PC-3 (cell line): ENCODE results near the gene RBP3. TPM values are rescaled to one million over a fixed set of nuclear protein-coding genes. Genes with fewer than 3 reads are reported as not detected.

Experiments
- ATAC-seq: fragments of 200-7000 bp; cut with Tn5 transposase; 2 replicates; pipeline ENCODE4 v1.9.1; 2020; ENCODE audit warnings: mild to moderate bottlenecking, moderate library complexity
- BruUV-seq: library from RNA; stranded (reverse); fragments of 400-500 nt; replicated peaks from 2 replicates; lab custom pipeline; 2021; lab: Mats Ljungman, UMichigan
- CTCF ChIA-PET: fragments of 300-600 bp; sonication (Branson Sonifier 250); formaldehyde crosslinking; loops from one replicate; lab custom pipeline; 2022; ENCODE audit warnings: antibody characterized with exemption; lab: Charles Lee
- POLR2A ChIA-PET: fragments of 300-600 bp; sonication (Branson Sonifier 250); formaldehyde crosslinking; loops from one replicate; lab custom pipeline; 2022; ENCODE audit warnings: antibody characterized with exemption; ENCODE audit not compliant: unreplicated experiment; lab: Charles Lee
- DNase-seq: peaks from one replicate; pipeline ENCODE4 v3.0.0-alpha.2; 2015
- H2AFZ ChIP-seq: fragments of 300-600 bp; sonication (generic); 2 replicates; pipeline ENCODE4 v1.6.0; 2016; ENCODE audit warnings: antibody characterized with exemption, low read length
- H3F3A ChIP-seq: fragments of 300-600 bp; sonication (generic); one replicate; pipeline ENCODE4 v1.6.0; 2017; ENCODE audit warnings: antibody characterized with exemption, low read length, control low read depth, mild to moderate bottlenecking; ENCODE audit not compliant: unreplicated experiment
- H3K27ac ChIP-seq: fragments of 300-600 bp; sonication (generic); 2 replicates; pipeline ENCODE4 v1.5.1; 2016; ENCODE audit warnings: mild to moderate bottlenecking, low read length
- H3K27me3 ChIP-seq: fragments of 300-600 bp; sonication (generic); 2 replicates; pipeline ENCODE4 v1.6.1; 2016; ENCODE audit warnings: low read length, mixed read lengths
- H3K36me3 ChIP-seq: fragments of 300-600 bp; sonication (generic); 2 replicates; pipeline ENCODE4 v1.6.1; 2016; ENCODE audit warnings: low read depth, mixed run types, low read length, mixed read lengths
- H3K4me1 ChIP-seq: fragments of 300-600 bp; sonication (generic); 2 replicates; pipeline ENCODE4 v1.5.1; 2016; ENCODE audit warnings: low read length; ENCODE audit not compliant: insufficient read depth
- H3K4me2 ChIP-seq: fragments of 300-600 bp; sonication (generic); 2 replicates; pipeline ENCODE4 v1.6.0; 2016; ENCODE audit warnings: low read length
- H3K4me3 ChIP-seq: fragments of 300-600 bp; sonication (generic); 2 replicates; pipeline ENCODE4 v1.5.1; 2016; ENCODE audit warnings: mild to moderate bottlenecking, low read length, mixed read lengths
- H3K79me2 ChIP-seq: fragments of 300-600 bp; sonication (generic); 2 replicates; pipeline ENCODE4 v1.6.1; 2017; ENCODE audit warnings: low read length, mixed read lengths
- H3K9ac ChIP-seq: fragments of 300-600 bp; sonication (generic); 2 replicates; pipeline ENCODE4 v1.6.0; 2016; ENCODE audit warnings: mild to moderate bottlenecking, low read length
- H3K9me2 ChIP-seq: fragments of 300-600 bp; sonication (generic); replicated peaks from 2 replicates; pipeline ENCODE4 v1.6.1; 2016; ENCODE audit warnings: mixed run types, low read length, mixed read lengths
- H3K9me3 ChIP-seq: fragments of 300-600 bp; sonication (generic); 2 replicates; pipeline ENCODE4 v1.6.1; 2016; ENCODE audit warnings: low read length, mixed read lengths
- H4K20me1 ChIP-seq: fragments of 300-600 bp; sonication (generic); 2 replicates; pipeline ENCODE4 v1.6.1; 2016; ENCODE audit warnings: low read length, mixed read lengths
- CTCF ChIP-seq: fragments of 300-600 bp; sonication (generic); conservative IDR thresholded peaks from 2 replicates; pipeline ENCODE4 v1.5.1; 2017; ENCODE audit warnings: antibody characterized with exemption, low read depth, mild to moderate bottlenecking, low read length
- EZH2 ChIP-seq: fragments of 300-600 bp; sonication (generic); IDR thresholded peaks from one replicate; pipeline ENCODE4 v1.6.1; 2017; ENCODE audit warnings: antibody characterized with exemption, mild to moderate bottlenecking, low read length; ENCODE audit not compliant: unreplicated experiment
- EZH2phosphoT487 ChIP-seq: fragments of 300-600 bp; sonication (generic); IDR thresholded peaks from 2 replicates; pipeline ENCODE4 v1.6.1; 2018; ENCODE audit warnings: mild to moderate bottlenecking, antibody characterized with exemption, low read length, borderline replicate concordance
- intact Hi-C: fragments of 100-400 bp; cut with micrococcal nuclease; formaldehyde crosslinking; loops from 2 replicates; pipeline ENCODE4 v1.9.0; 2023
- total RNA-seq: library from RNA; depleted of rRNA; stranded (reverse); fragments of >200 nt; gene quantifications from 2 replicates; pipeline ENCODE4 v1.2.3, GENCODE V29; 2014

RBP3 gene
- total RNA-seq, 1 experiment from 2014 or later = not detected

- Histone ChIP-seq H3K4me3 (no peak overlapping the region), H2AFZ (no peak overlapping the region), H3K4me2 (no peak overlapping the region), H3K4me1 (peaks cover 10% of the 10 kb centered on the region), H3F3A (no peaks in the 10 kb centered on the region), H4K20me1 (no peaks in the 10 kb centered on the region), H3K9me2 (no peaks in the 10 kb centered on the region), H3K79me2 (no peaks in the 10 kb centered on the region), H3K27me3 (no peaks in the 10 kb centered on the region), H3K36me3 (no peaks in the 10 kb centered on the region), H3K27ac (no peak overlapping the region), H3K9me3 (no peaks in the 10 kb centered on the region), H3K9ac (no peak overlapping the region)
- intact Hi-C loops = no loop called here
- no peak for TF ChIP-seq EZH2phosphoT487
- peak; percentile 57 for TF ChIP-seq CTCF
- POLR2A ChIA-PET = no interaction called here
- ATAC-seq (no peak), DNase-seq (peak; percentile 9)
- no TSS peak for BruUV-seq
- CTCF ChIA-PET = no interaction called here
Observed at GRCh38 chr10:47309408-47310089, 38.6 kb upstream of the RBP3 start.

- ChIA-PET POLR2A (no interaction called here), CTCF (no interaction called here)
- Histone ChIP-seq H3K27ac (no peak overlapping the region), H3K4me1 (peaks cover 10% of the 10 kb centered on the region), H3K9ac (no peak overlapping the region), H4K20me1 (no peaks in the 10 kb centered on the region), H3K9me3 (no peaks in the 10 kb centered on the region), H3K4me2 (no peak overlapping the region), H3K79me2 (no peaks in the 10 kb centered on the region), H3K4me3 (no peak overlapping the region), H3K36me3 (no peaks in the 10 kb centered on the region), H3K9me2 (no peaks in the 10 kb centered on the region), H3F3A (no peaks in the 10 kb centered on the region), H3K27me3 (no peaks in the 10 kb centered on the region), H2AFZ (no peak overlapping the region)
- DNase-seq = no peak
- no peak for ATAC-seq
- no TSS peak for BruUV-seq
- intact Hi-C loops = no loop called here
- TF ChIP-seq CTCF = no peak
Observed at GRCh38 chr10:47310090-47310505, 38.1 kb upstream of the RBP3 start.

- intact Hi-C loops = no loop called here
- no TSS peak for BruUV-seq
- H3K36me3 ChIP-seq = no peaks in the 10 kb centered on the region
- ATAC-seq = no peak; the same call in none of the 2 replicates
- no peaks in the 10 kb centered on the region for H3K9me2 ChIP-seq
- TF ChIP-seq EZH2phosphoT487 (no peak), EZH2 (no peak), CTCF (no peak)
- H3K27me3 ChIP-seq = no peaks in the 10 kb centered on the region
- peaks cover 10% of the 10 kb centered on the region for H3K4me1 ChIP-seq
- H3K27ac ChIP-seq = no peak overlapping the region
- H3K4me3 ChIP-seq = no peak overlapping the region
- H3K4me2 ChIP-seq = no peak overlapping the region
- H3F3A ChIP-seq = no peaks in the 10 kb centered on the region
- peak; percentile 41 for DNase-seq
- no peaks in the 10 kb centered on the region for H3K79me2 ChIP-seq
- no peaks in the 10 kb centered on the region for H4K20me1 ChIP-seq
- POLR2A ChIA-PET = no interaction called here
- no peak overlapping the region for H2AFZ ChIP-seq
- H3K9ac ChIP-seq = no peak overlapping the region
- CTCF ChIA-PET = interaction anchor here (0.6 to 1.5 kb wide), 3 partner anchors 184 to 287 kb away, joined by 5 to 11 read pairs (median 5); no protein-coding TSS in a partner anchor
- H3K9me3 ChIP-seq = no peaks in the 10 kb centered on the region
Observed at GRCh38 chr10:47311193-47311931, 36.8 kb upstream of the RBP3 start.
